GM15510 (cell line): ENCODE results near the gene ZNF337.

Source experiments
- POLR2A ChIP-seq: IDR thresholded peaks from 3 replicates; pipeline ENCODE4 v1.6.1; 2011; ENCODE audit warnings: borderline replicate concordance; ENCODE audit not compliant: insufficient read length; ENCODE audit errors: extremely low read depth

ZNF337 gene

GRCh38 chr20:25699914-25700313 lies 3.3 kb upstream of the ZNF337 start:
- no peak for TF ChIP-seq POLR2A

- no peak for TF ChIP-seq POLR2A
These were observed 436 bp upstream of the ZNF337 start for GRCh38 chr20:25697132-25697446.

- TF ChIP-seq POLR2A, result no peak
These were observed 902 bp downstream of the ZNF337 start for GRCh38 chr20:25695532-25696370.

GRCh38 chr20:25692499-25692898 lies 4.2 kb downstream of the ZNF337 start:
- no peak for TF ChIP-seq POLR2A

GRCh38 chr20:25690427-25690826 lies 6.2 kb downstream of the ZNF337 start:
- no peak for TF ChIP-seq POLR2A

- TF ChIP-seq POLR2A, result no peak
These were observed 10.3 kb downstream of the ZNF337 start for GRCh38 chr20:25686081-25687067.

GRCh38 chr20:25685276-25686080 lies 11.2 kb downstream of the ZNF337 start:
- TF ChIP-seq POLR2A, result no peak

GRCh38 chr20:25683050-25683449 lies 13.6 kb downstream of the ZNF337 start:
- no peak for TF ChIP-seq POLR2A

GRCh38 chr20:25676164-25676809 lies 20.4 kb downstream of the ZNF337 start:
- no peak for TF ChIP-seq POLR2A

GRCh38 chr20:25675161-25675560 lies 21.5 kb downstream of the ZNF337 start:
- TF ChIP-seq POLR2A, result no peak

- TF ChIP-seq POLR2A, result no peak
These were observed 23.9 kb downstream of the ZNF337 start for GRCh38 chr20:25672659-25673235.

GRCh38 chr20:25669826-25670422 lies 26.7 kb downstream of the ZNF337 start:
- no peak for TF ChIP-seq POLR2A

GRCh38 chr20:25668446-25668845 lies 28.2 kb downstream of the ZNF337 start:
- no peak for TF ChIP-seq POLR2A
